Measurements from ENCODE around the gene SIK3. TPM values are rescaled to one million over a fixed set of nuclear protein-coding genes. Genes with fewer than 3 reads are reported as not detected.
"Not testable (repeated sequence)": the region's sequence is repeated elsewhere in the genome, so short reads cannot be mapped to it uniquely, and the experiment has no call there.

SIK3 gene
- total RNA-seq, 1 donor from 2014 or later: 38.4 TPM

- peak; percentile 14 for DNase-seq
- Mint-ChIP-seq H3K27me3 (no peaks in the 10 kb centered on the region), H3K4me1 (peaks cover 42% of the 10 kb centered on the region), H3K4me3 (no peak overlapping the region), H3K9me3 (peaks cover 3% of the 10 kb centered on the region), H3K27ac (no peak overlapping the region), H3K36me3 (ENCODE audit: low read depth) (peaks cover 7% of the 10 kb centered on the region)
- intact Hi-C loops (cut with micrococcal nuclease): no loop called here
These were observed 38.5 kb downstream of the SIK3 start for GRCh38 chr11:117059611-117060148.

- no peak overlapping the region for H3K4me3 Mint-ChIP-seq
- peaks cover 12% of the 10 kb centered on the region for H3K36me3 Mint-ChIP-seq (ENCODE audit: low read depth)
- no peak overlapping the region for H3K27ac Mint-ChIP-seq
- H3K4me1 Mint-ChIP-seq: peaks cover 40% of the 10 kb centered on the region
- intact Hi-C loops (cut with micrococcal nuclease): no loop called here
- H3K9me3 Mint-ChIP-seq: peaks cover 3% of the 10 kb centered on the region
- no peaks in the 10 kb centered on the region for H3K27me3 Mint-ChIP-seq
- DNase-seq: no peak
These were observed 39.4 kb downstream of the SIK3 start for GRCh38 chr11:117058761-117059261.

- peaks cover 3% of the 10 kb centered on the region for H3K9me3 Mint-ChIP-seq
- H3K27ac Mint-ChIP-seq: no peak overlapping the region
- H3K36me3 Mint-ChIP-seq (ENCODE audit: low read depth): peaks cover 12% of the 10 kb centered on the region
- peaks cover 32% of the 10 kb centered on the region for H3K4me1 Mint-ChIP-seq
- H3K27me3 Mint-ChIP-seq: no peaks in the 10 kb centered on the region
- no peak for DNase-seq
- intact Hi-C loops (cut with micrococcal nuclease): no loop called here
- H3K4me3 Mint-ChIP-seq: no peak overlapping the region
These were observed 40.5 kb downstream of the SIK3 start for GRCh38 chr11:117057727-117058126.

GRCh38 chr11:117057317-117057716 is 40.9 kb downstream of the SIK3 start:
- no peak for DNase-seq
- no peak overlapping the region for H3K27ac Mint-ChIP-seq
- intact Hi-C loops (cut with micrococcal nuclease): no loop called here
- H3K27me3 Mint-ChIP-seq: no peaks in the 10 kb centered on the region
- peaks cover 3% of the 10 kb centered on the region for H3K9me3 Mint-ChIP-seq
- H3K36me3 Mint-ChIP-seq (ENCODE audit: low read depth): peaks cover 12% of the 10 kb centered on the region
- H3K4me3 Mint-ChIP-seq: no peak overlapping the region
- peaks cover 28% of the 10 kb centered on the region for H3K4me1 Mint-ChIP-seq

- DNase-seq: no peak
- no peak overlapping the region for H3K4me3 Mint-ChIP-seq
- no peaks in the 10 kb centered on the region for H3K27me3 Mint-ChIP-seq
- H3K36me3 Mint-ChIP-seq (ENCODE audit: low read depth): peaks cover 10% of the 10 kb centered on the region
- peaks cover 3% of the 10 kb centered on the region for H3K9me3 Mint-ChIP-seq
- intact Hi-C loops (cut with micrococcal nuclease): no loop called here
- no peak overlapping the region for H3K27ac Mint-ChIP-seq
- peaks cover 24% of the 10 kb centered on the region for H3K4me1 Mint-ChIP-seq
These were observed 42.8 kb downstream of the SIK3 start for GRCh38 chr11:117055469-117055868.

- peaks cover 18% of the 10 kb centered on the region for H3K4me1 Mint-ChIP-seq
- H3K27ac Mint-ChIP-seq: no peak overlapping the region
- peaks cover 3% of the 10 kb centered on the region for H3K9me3 Mint-ChIP-seq
- no peak overlapping the region for H3K4me3 Mint-ChIP-seq
- intact Hi-C loops (cut with micrococcal nuclease): no loop called here
- no peaks in the 10 kb centered on the region for H3K27me3 Mint-ChIP-seq
- H3K36me3 Mint-ChIP-seq (ENCODE audit: low read depth): peaks cover 9% of the 10 kb centered on the region
- DNase-seq: no peak
These were observed 43.8 kb downstream of the SIK3 start for GRCh38 chr11:117054382-117054781.

- no peak overlapping the region for H3K4me3 Mint-ChIP-seq
- H3K27me3 Mint-ChIP-seq: no peaks in the 10 kb centered on the region
- peaks cover 7% of the 10 kb centered on the region for H3K4me1 Mint-ChIP-seq
- no peak for DNase-seq
- no peak overlapping the region for H3K27ac Mint-ChIP-seq
- peaks cover 3% of the 10 kb centered on the region for H3K9me3 Mint-ChIP-seq
- intact Hi-C loops (cut with micrococcal nuclease): no loop called here
- peaks cover 10% of the 10 kb centered on the region for H3K36me3 Mint-ChIP-seq (ENCODE audit: low read depth)
These were observed 45.8 kb downstream of the SIK3 start for GRCh38 chr11:117052196-117053149.

GRCh38 chr11:117050121-117050520 is 48.1 kb downstream of the SIK3 start:
- H3K27me3 Mint-ChIP-seq; intact Hi-C loops (cut with micrococcal nuclease); H3K27ac Mint-ChIP-seq; H3K9me3 Mint-ChIP-seq; H3K36me3 Mint-ChIP-seq (ENCODE audit: low read depth); DNase-seq; H3K4me3 Mint-ChIP-seq: not testable (repeated sequence)
- peaks cover 12% of the 10 kb centered on the region for H3K4me1 Mint-ChIP-seq

- H3K9me3 Mint-ChIP-seq; H3K27ac Mint-ChIP-seq; H3K27me3 Mint-ChIP-seq; H3K4me3 Mint-ChIP-seq; H3K36me3 Mint-ChIP-seq (ENCODE audit: low read depth); intact Hi-C loops (cut with micrococcal nuclease): not testable (repeated sequence)
- DNase-seq: peak; percentile 44
- H3K4me1 Mint-ChIP-seq: peaks cover 23% of the 10 kb centered on the region
These were observed 51.6 kb downstream of the SIK3 start for GRCh38 chr11:117046627-117047026.

GRCh38 chr11:117045956-117046355 is 52.3 kb downstream of the SIK3 start:
- Mint-ChIP-seq H3K27ac (no peak overlapping the region), H3K27me3 (no peaks in the 10 kb centered on the region), H3K9me3 (no peaks in the 10 kb centered on the region), H3K36me3 (ENCODE audit: low read depth) (peaks cover 5% of the 10 kb centered on the region), H3K4me3 (no peak overlapping the region), H3K4me1 (peaks cover 24% of the 10 kb centered on the region)
- intact Hi-C loops (cut with micrococcal nuclease): no loop called here
- peak; percentile 35 for DNase-seq

- Mint-ChIP-seq H3K9me3 (no peaks in the 10 kb centered on the region), H3K27ac (no peak overlapping the region), H3K36me3 (ENCODE audit: low read depth) (peaks cover 5% of the 10 kb centered on the region), H3K4me3 (no peak overlapping the region), H3K4me1 (peaks cover 27% of the 10 kb centered on the region), H3K27me3 (no peaks in the 10 kb centered on the region)
- peak; percentile 35 for DNase-seq
- intact Hi-C loops (cut with micrococcal nuclease): no loop called here
These were observed 53.0 kb downstream of the SIK3 start for GRCh38 chr11:117045196-117045595.

- Mint-ChIP-seq H3K4me3 (no peak overlapping the region), H3K27ac (no peak overlapping the region), H3K36me3 (ENCODE audit: low read depth) (peaks cover 5% of the 10 kb centered on the region), H3K9me3 (no peaks in the 10 kb centered on the region), H3K27me3 (no peaks in the 10 kb centered on the region), H3K4me1 (peaks cover 34% of the 10 kb centered on the region)
- no peak for DNase-seq
- intact Hi-C loops (cut with micrococcal nuclease): no loop called here
These were observed 53.8 kb downstream of the SIK3 start for GRCh38 chr11:117044287-117045035.

- H3K27ac Mint-ChIP-seq: no peak overlapping the region
- intact Hi-C loops (cut with micrococcal nuclease): loop anchor here (1.0 kb wide), 1 partner anchor 20 kb away; no protein-coding TSS in a partner anchor
- H3K4me3 Mint-ChIP-seq: no peak overlapping the region
- H3K36me3 Mint-ChIP-seq (ENCODE audit: low read depth): peaks cover 4% of the 10 kb centered on the region
- peaks cover 44% of the 10 kb centered on the region for H3K4me1 Mint-ChIP-seq
- no peak for DNase-seq
- no peaks in the 10 kb centered on the region for H3K27me3 Mint-ChIP-seq
- no peaks in the 10 kb centered on the region for H3K9me3 Mint-ChIP-seq
These were observed 55.5 kb downstream of the SIK3 start for GRCh38 chr11:117042689-117043088.

GRCh38 chr11:117039900-117040299 is 58.3 kb downstream of the SIK3 start:
- DNase-seq: peak; percentile 50
- Mint-ChIP-seq H3K36me3 (ENCODE audit: low read depth) (peaks cover 5% of the 10 kb centered on the region), H3K27me3 (no peaks in the 10 kb centered on the region), H3K4me1 (peaks cover 43% of the 10 kb centered on the region), H3K4me3 (no peak overlapping the region), H3K27ac (no peak overlapping the region), H3K9me3 (no peaks in the 10 kb centered on the region)
- intact Hi-C loops (cut with micrococcal nuclease): loop anchor here (2.0 kb wide), 1 partner anchor 29 kb away; no protein-coding TSS in a partner anchor

All from activated CD4-positive, alpha-beta T cell treated with anti-CD3 and anti-CD28 coated beads, Interleukin-2, amount 10 ng/mL, durations not matched to agents 24 days and 14 days (primary cell).